IMR-90 (cell line): Measurements from ENCODE around the gene SLIT1. TPM values are rescaled to one million over a fixed set of nuclear protein-coding genes. Genes with fewer than 3 reads are reported as not detected.

Experiments
- polyA plus RNA-seq, 3 experiments: library from polyadenylated mRNA; depleted of rRNA; stranded (reverse); fragments of >200 nt; gene quantifications; 2 replicates each; pipeline ENCODE4 v1.2.3, GENCODE V29; 2012; ENCODE audit warnings: low replicate concordance in 1 of 3
- total RNA-seq: library from RNA; depleted of rRNA; stranded (reverse); fragments of >200 nt; gene quantifications from 2 replicates; pipeline ENCODE4 v1.2.3, GENCODE V29; 2012; rRNA removed

Gene SLIT1
- total and polyA plus RNA-seq, 2 of the 4 experiments (the other 2 are of a cell fraction): under 0.01 TPM

Other genes with a start within 250 kb of the SLIT1 start
- 7.0 and 12.8 TPM in 2 replicates for gene ARHGAP19, start 106.7 kb upstream of the SLIT1 start, total RNA-seq
- gene ARHGAP19, start 106.7 kb upstream of the SLIT1 start, polyA plus RNA-seq (2012; rRNA removed): 5.5 and 6.3 TPM in 2 replicates
- gene FRAT1, start 133.3 kb upstream of the SLIT1 start, total RNA-seq: 0.54 and 0.83 TPM in 2 replicates
- 0.89 and 0.92 TPM in 2 replicates for gene FRAT1, start 133.3 kb upstream of the SLIT1 start, polyA plus RNA-seq (2012; rRNA removed)
- 2.5 and 2.8 TPM in 2 replicates for gene FRAT2, start 148.8 kb upstream of the SLIT1 start, total RNA-seq
- gene FRAT2, start 148.8 kb upstream of the SLIT1 start, polyA plus RNA-seq (2012; rRNA removed): 1.8 and 2.0 TPM in 2 replicates
- 21.5 and 22.2 TPM in 2 replicates for gene RRP12, start 215.4 kb upstream of the SLIT1 start, total RNA-seq
- 22.4 and 23.3 TPM in 2 replicates for gene RRP12, start 215.4 kb upstream of the SLIT1 start, polyA plus RNA-seq (2012; rRNA removed)
- 716 and 841 TPM in 2 replicates for gene PGAM1, start 240.2 kb upstream of the SLIT1 start, total RNA-seq
- 617 and 686 TPM in 2 replicates for gene PGAM1, start 240.2 kb upstream of the SLIT1 start, polyA plus RNA-seq (2012; rRNA removed)